GM23248 (cell line): ENCODE results near the gene CYP27A1.

Source experiments
- EZH2 ChIP-seq: fragments of 200-600 bp; sonication (generic); IDR thresholded peaks from 2 replicates; pipeline ENCODE4 v1.6.1; 2018; ENCODE audit warnings: antibody characterized with exemption, mild to moderate bottlenecking; ENCODE audit not compliant: insufficient read depth, poor library complexity, severe bottlenecking
- EZH2phosphoT487 ChIP-seq: fragments of 200-600 bp; sonication (generic); IDR thresholded peaks from 2 replicates; pipeline ENCODE4 v1.6.1; 2018; ENCODE audit warnings: antibody characterized with exemption, moderate library complexity, mild to moderate bottlenecking, low read depth; ENCODE audit not compliant: insufficient read depth

DNA sequence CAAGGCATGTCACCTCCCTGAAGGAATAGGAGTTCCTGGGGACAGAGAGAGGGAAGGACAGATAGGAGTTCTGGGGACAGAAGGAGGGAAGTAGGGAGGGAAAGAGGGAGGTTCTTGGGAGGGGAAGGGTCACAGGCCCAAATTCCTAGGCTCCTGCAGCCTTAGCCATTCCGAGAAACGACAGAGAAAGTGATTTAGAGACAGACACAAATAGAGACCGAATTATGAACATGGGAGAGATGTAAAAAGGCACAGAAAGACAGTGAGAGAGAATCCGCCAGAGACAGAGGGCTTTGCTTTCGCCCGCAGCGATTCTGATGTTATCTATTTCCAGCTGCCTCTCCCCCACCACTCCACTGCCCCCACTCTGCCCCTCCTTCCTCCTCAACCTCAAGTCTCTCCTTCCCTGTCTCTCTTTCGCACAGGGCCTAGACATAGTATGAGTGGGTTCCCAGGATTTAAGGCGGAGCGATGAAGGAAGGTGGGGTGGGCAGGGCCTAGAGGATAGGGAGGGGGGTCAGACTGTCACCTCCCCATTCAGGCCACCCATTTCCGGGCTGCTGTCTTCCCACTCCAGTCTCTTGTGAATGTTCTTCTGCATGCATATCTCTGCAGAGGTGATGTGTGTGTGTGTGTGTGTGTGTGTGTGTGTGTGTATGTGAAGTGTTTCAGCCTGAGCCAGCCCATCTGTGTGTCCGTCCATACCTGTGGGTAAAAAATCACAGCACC is 74.4 kb downstream of the CYP27A1 start:
- no peak for TF ChIP-seq EZH2
- no peak for TF ChIP-seq EZH2phosphoT487
